Peyer's patch (tissue), 4 donors: ENCODE data around the gene ZNF484. TPM values are rescaled to one million over a fixed set of nuclear protein-coding genes. Genes with fewer than 3 reads are reported as not detected.
"Not testable (repeated sequence)": the region's sequence is repeated elsewhere in the genome, so short reads cannot be mapped to it uniquely, and the experiment has no call there.

Experiments
- DNase-seq, 3 donors: peaks; one replicate each; pipeline ENCODE4 v3.0.0-alpha.2; 2017 to 2019
- H3K27ac ChIP-seq, 4 donors: fragments of 200-600 bp; sonication (generic); one replicate each; pipeline ENCODE4 v1.5.1; 2016 to 2019
- H3K27me3 ChIP-seq, 2 donors: fragments of 200-600 bp; sonication (generic); one replicate each; pipeline ENCODE4 v1.5.1; 2019
- H3K36me3 ChIP-seq, 3 donors: fragments of 200-600 bp; sonication (generic); one replicate each; pipeline ENCODE4 v1.5.1; 2016 to 2019
- H3K4me1 ChIP-seq, 4 donors: fragments of 200-600 bp; sonication (generic); one replicate each; pipeline ENCODE4 v1.5.1; 2016 to 2019
- H3K4me3 ChIP-seq, 4 donors: fragments of 200-600 bp; sonication (generic); 1 replicate in 3 of 4; 2 replicates in 1 of 4; pipeline ENCODE4 v1.5.1; 2016 to 2019; ENCODE audit warnings: mild to moderate bottlenecking in 1 of 4
- H3K9me3 ChIP-seq, 4 donors: fragments of 200-600 bp; sonication (generic); one replicate each; pipeline ENCODE4 v1.5.1; 2016 to 2019; ENCODE audit warnings: mild to moderate bottlenecking in 1 of 4
- CTCF ChIP-seq, 6 experiments: fragments of 450-650 bp in 4 of 6; fragments of 200-600 bp in 2 of 6; sonication (generic) in 1 of 6; IDR thresholded peaks; one replicate each; pipeline ENCODE4 v1.5.1; 2017 to 2019; ENCODE audit warnings: antibody characterized with exemption in 6 of 6, mild to moderate bottlenecking in 3 of 6, moderate library complexity in 1 of 6
- POLR2A ChIP-seq, 2 donors: fragments of 450-650 bp; IDR thresholded peaks; one replicate each; pipeline ENCODE4 v1.5.1; 2017; ENCODE audit warnings: antibody characterized with exemption in 2 of 2, mild to moderate bottlenecking in 2 of 2, moderate library complexity in 2 of 2
- total RNA-seq, 4 donors: library from RNA; depleted of rRNA; stranded (reverse); fragments of >200 nt; gene quantifications; one replicate each; pipeline ENCODE4 v1.1.0, GENCODE V29; 2016

Gene ZNF484
- total RNA-seq, 4 donors from 2014 or later: 9.8 to 23.9 (median 9.9) TPM

GRCh38 chr9:92882276-92882675 lies 4.4 kb upstream of the ZNF484 start:
- no peak for TF ChIP-seq CTCF (IDR thresholded peaks at IDR 0.05)
- no peak for TF ChIP-seq POLR2A (IDR thresholded peaks at IDR 0.05)
- no peak for DNase-seq
- H3K9me3 ChIP-seq: no peaks in the 10 kb centered on the region
- H3K27ac ChIP-seq: no peak overlapping the region
- H3K36me3 ChIP-seq: no peaks in the 10 kb centered on the region
- peaks cover 0 to 3% (median 0%) of the 10 kb centered on the region in 4 donors for H3K4me1 ChIP-seq
- H3K4me3 ChIP-seq: no peak overlapping the region
- no peaks in the 10 kb centered on the region for H3K27me3 ChIP-seq

- Histone ChIP-seq H3K4me1 (peaks cover 0 to 3% (median 1%) of the 10 kb centered on the region in 4 donors), H3K27me3 (no peaks in the 10 kb centered on the region), H3K36me3 (no peaks in the 10 kb centered on the region), H3K9me3 (no peaks in the 10 kb centered on the region), H3K4me3 (no peak overlapping the region), H3K27ac (no peak overlapping the region)
- TF ChIP-seq POLR2A (IDR thresholded peaks at IDR 0.05): no peak
- no peak for TF ChIP-seq CTCF (IDR thresholded peaks at IDR 0.05)
- DNase-seq: no peak
These were observed 2.5 kb downstream of the ZNF484 start for GRCh38 chr9:92875373-92875772.

GRCh38 chr9:92870289-92870688 lies 7.5 kb downstream of the ZNF484 start:
- Histone ChIP-seq H3K4me3 (no peak overlapping the region), H3K9me3 (no peaks in the 10 kb centered on the region), H3K4me1 (no peaks in the 10 kb centered on the region), H3K27me3 (no peaks in the 10 kb centered on the region), H3K27ac (no peak overlapping the region), H3K36me3 (peaks cover 0 to 29% (median 0%) of the 10 kb centered on the region in 3 donors)
- no peak for DNase-seq
- TF ChIP-seq CTCF (IDR thresholded peaks at IDR 0.05) (no peak), POLR2A (IDR thresholded peaks at IDR 0.05) (no peak)

- H3K27me3 ChIP-seq, H3K4me1 ChIP-seq, H3K27ac ChIP-seq, H3K4me3 ChIP-seq, DNase-seq, H3K9me3 ChIP-seq: not testable (repeated sequence)
- peaks cover 0 to 29% (median 0%) of the 10 kb centered on the region in 3 donors for H3K36me3 ChIP-seq
These were observed 11.2 kb downstream of the ZNF484 start for GRCh38 chr9:92866600-92866999.

GRCh38 chr9:92864152-92864551 lies 13.7 kb downstream of the ZNF484 start:
- H3K4me1 ChIP-seq: no peaks in the 10 kb centered on the region
- no peaks in the 10 kb centered on the region for H3K9me3 ChIP-seq
- H3K27me3 ChIP-seq: no peaks in the 10 kb centered on the region
- H3K36me3 ChIP-seq: peaks cover 0 to 29% (median 0%) of the 10 kb centered on the region in 3 donors
- no peak for DNase-seq
- no peak overlapping the region for H3K4me3 ChIP-seq
- no peak overlapping the region for H3K27ac ChIP-seq
- TF ChIP-seq POLR2A (IDR thresholded peaks at IDR 0.05): no peak
- no peak for TF ChIP-seq CTCF (IDR thresholded peaks at IDR 0.05)

- H3K36me3 ChIP-seq: peaks cover 0 to 21% (median 0%) of the 10 kb centered on the region in 3 donors
- TF ChIP-seq CTCF (IDR thresholded peaks at IDR 0.05): no peak
- TF ChIP-seq POLR2A (IDR thresholded peaks at IDR 0.05): no peak
- no peak for DNase-seq
- H3K4me3 ChIP-seq: no peak overlapping the region
- no peaks in the 10 kb centered on the region for H3K4me1 ChIP-seq
- no peaks in the 10 kb centered on the region for H3K9me3 ChIP-seq
- no peaks in the 10 kb centered on the region for H3K27me3 ChIP-seq
- H3K27ac ChIP-seq: no peak overlapping the region
These were observed 17.0 kb downstream of the ZNF484 start for GRCh38 chr9:92860867-92861266.
